H9 (cell line): ENCODE data around the gene PCARE. TPM values are rescaled to one million over a fixed set of nuclear protein-coding genes. Genes with fewer than 3 reads are reported as not detected.

Source experiments
- DNase-seq: peaks from one replicate; pipeline ENCODE4 v3.0.0-alpha.2; 2017
- H2AFZ ChIP-seq: one replicate; pipeline ENCODE4 v1.6.1; 2013; ENCODE audit warnings: mild to moderate bottlenecking, low read length, control low read depth, moderate library complexity
- H2AK5ac ChIP-seq: 2 replicates; pipeline ENCODE4 v1.6.1; 2013; ENCODE audit warnings: low read length, control low read depth, mixed read lengths; ENCODE audit not compliant: insufficient read length
- H2BK120ac ChIP-seq: one replicate; pipeline ENCODE4 v1.6.1; 2013; ENCODE audit warnings: low read depth, mild to moderate bottlenecking, low read length, control low read depth, inconsistent platforms; ENCODE audit not compliant: poor library complexity, severe bottlenecking
- H2BK12ac ChIP-seq: 2 replicates; pipeline ENCODE4 v1.6.1; 2013; ENCODE audit warnings: low read length, control low read depth, mixed read lengths, low read depth; ENCODE audit not compliant: insufficient read length
- H2BK15ac ChIP-seq: 2 replicates; pipeline ENCODE4 v1.6.1; 2013; ENCODE audit warnings: low read depth, low read length, control low read depth
- H2BK20ac ChIP-seq: one replicate; pipeline ENCODE4 v1.6.1; 2013; ENCODE audit warnings: low read depth, mild to moderate bottlenecking, low read length, control low read depth, inconsistent platforms; ENCODE audit not compliant: poor library complexity, severe bottlenecking
- H2BK5ac ChIP-seq: 2 replicates; pipeline ENCODE4 v1.6.1; 2013; ENCODE audit warnings: low read length, control low read depth, mixed read lengths; ENCODE audit not compliant: insufficient read length
- H3K14ac ChIP-seq: 2 replicates; pipeline ENCODE4 v1.6.1; 2013; ENCODE audit warnings: low read length, control low read depth; ENCODE audit not compliant: insufficient read depth
- H3K18ac ChIP-seq: 2 replicates; pipeline ENCODE4 v1.6.1; 2013; ENCODE audit warnings: low read depth, mild to moderate bottlenecking, mixed read lengths, low read length, control low read depth; ENCODE audit not compliant: insufficient read length
- H3K23ac ChIP-seq: 2 replicates; pipeline ENCODE4 v1.6.1; 2013; ENCODE audit warnings: low read length, control low read depth, mixed read lengths, low read depth; ENCODE audit not compliant: insufficient read length
- H3K23me2 ChIP-seq: 2 replicates; pipeline ENCODE4 v1.6.1; 2013; ENCODE audit warnings: low read depth, mild to moderate bottlenecking, mixed read lengths, low read length, control low read depth; ENCODE audit not compliant: insufficient read length, poor library complexity, severe bottlenecking
- H3K27ac ChIP-seq: 2 replicates; pipeline ENCODE4 v1.5.1; 2013; ENCODE audit warnings: low read length, control low read depth, mixed read lengths, low read depth; ENCODE audit not compliant: insufficient read length
- H3K27me3 ChIP-seq: 2 replicates; pipeline ENCODE4 v1.6.1; 2013; ENCODE audit warnings: low read length, control low read depth, inconsistent platforms; ENCODE audit not compliant: insufficient read depth
- H3K4ac ChIP-seq: 2 replicates; pipeline ENCODE4 v1.6.1; 2013; ENCODE audit warnings: low read depth, mild to moderate bottlenecking, control low read depth, inconsistent platforms, low read length, moderate library complexity
- H3K4me1 ChIP-seq: 2 replicates; pipeline ENCODE4 v1.6.1; 2013; ENCODE audit warnings: low read length, control low read depth, inconsistent platforms; ENCODE audit not compliant: insufficient read depth
- H3K4me2 ChIP-seq: 2 replicates; pipeline ENCODE4 v1.6.1; 2013; ENCODE audit warnings: low read length, control low read depth, mixed read lengths; ENCODE audit not compliant: insufficient read length, insufficient read depth
- H3K56ac ChIP-seq: 2 replicates; pipeline ENCODE4 v1.6.1; 2013; ENCODE audit warnings: low read depth, mild to moderate bottlenecking, mixed read lengths, low read length, control low read depth; ENCODE audit not compliant: insufficient read length
- H3K79me1 ChIP-seq: 2 replicates; pipeline ENCODE4 v1.6.1; 2013; ENCODE audit warnings: low read depth, mild to moderate bottlenecking, moderate library complexity, low read length, control low read depth, inconsistent platforms; ENCODE audit not compliant: insufficient read depth, poor library complexity, severe bottlenecking
- H3K79me2 ChIP-seq: 2 replicates; pipeline ENCODE4 v1.6.1; 2013; ENCODE audit warnings: low read length, control low read depth, inconsistent platforms; ENCODE audit not compliant: insufficient read depth
- H3K9ac ChIP-seq: 2 replicates; pipeline ENCODE4 v1.6.1; 2013; ENCODE audit warnings: low read length, control low read depth, mixed read lengths; ENCODE audit not compliant: insufficient read length; ENCODE audit errors: extremely low read depth
- H3K9me3 ChIP-seq: one replicate; pipeline ENCODE4 v1.6.1; 2013; ENCODE audit warnings: low read depth, low read length, inconsistent platforms; ENCODE audit not compliant: control insufficient read depth
- H3T11ph ChIP-seq: one replicate; pipeline ENCODE4 v1.6.1; 2013; ENCODE audit warnings: mild to moderate bottlenecking, low read length, control low read depth, inconsistent platforms
- H4K20me1 ChIP-seq: one replicate; pipeline ENCODE4 v1.6.1; 2013; ENCODE audit not compliant: control insufficient read depth, insufficient read length, insufficient read depth
- H4K5ac ChIP-seq: 2 replicates; pipeline ENCODE4 v1.6.1; 2013; ENCODE audit warnings: low read depth, mild to moderate bottlenecking, mixed read lengths, low read length, control low read depth; ENCODE audit not compliant: insufficient read length
- H4K8ac ChIP-seq: replicated peaks from 2 replicates; pipeline ENCODE4 v1.6.1; 2013; ENCODE audit warnings: low read length, control low read depth, mixed read lengths, low read depth; ENCODE audit not compliant: insufficient read length
- H4K91ac ChIP-seq: 2 replicates; pipeline ENCODE4 v1.6.1; 2013; ENCODE audit warnings: low read depth, mild to moderate bottlenecking, moderate library complexity, mixed read lengths, low read length, control low read depth; ENCODE audit not compliant: insufficient read length
- H3K27ac Mint-ChIP-seq, 3 experiments: 2 replicates in 2 of 3; 3 replicates in 1 of 3; pipeline ENCODE4 v1.8.0; 2020 to 2021; ENCODE audit warnings: mixed read lengths in 3 of 3, mild to moderate bottlenecking in 1 of 3, moderate library complexity in 1 of 3
- H3K27me3 Mint-ChIP-seq: 2 replicates; pipeline ENCODE4 v1.8.0; 2021; ENCODE audit warnings: low read depth, mild to moderate bottlenecking, moderate library complexity, mixed read lengths
- H3K36me3 Mint-ChIP-seq, 3 experiments: 2 replicates in 2 of 3; 3 replicates in 1 of 3; pipeline ENCODE4 v1.8.0; 2020 to 2021; ENCODE audit warnings: low read depth in 3 of 3, mixed read lengths in 3 of 3; ENCODE audit not compliant: insufficient read depth in 1 of 3
- H3K4me1 Mint-ChIP-seq, 2 experiments: 2 replicates each; pipeline ENCODE4 v1.8.0; 2020; ENCODE audit warnings: mixed read lengths in 2 of 2
- H3K4me3 Mint-ChIP-seq, 2 experiments: 2 replicates in 1 of 2; 3 replicates in 1 of 2; pipeline ENCODE4 v1.8.0; 2020 to 2021; ENCODE audit warnings: mild to moderate bottlenecking in 2 of 2, mixed read lengths in 2 of 2, moderate library complexity in 1 of 2
- H3K9me3 Mint-ChIP-seq, 2 experiments: 2 replicates in 1 of 2; 3 replicates in 1 of 2; pipeline ENCODE4 v1.8.0; 2020; ENCODE audit warnings: mild to moderate bottlenecking in 2 of 2, mixed read lengths in 2 of 2, moderate library complexity in 1 of 2
- WGBS: extraction: QIAGEN DNeasy Blood & Tissue Kit; methylation state at CpG from one replicate; pipeline ENCODE4 v1.1.7; 2013; ENCODE audit warnings: missing lambda C conversion rate, low lambda C conversion rate, mixed read lengths; ENCODE audit not compliant: insufficient read length; ENCODE audit errors: extremely low coverage; 5-methylcytosine and 5-hydroxymethylcytosine counted together
- total RNA-seq: library from RNA; stranded (reverse); gene quantifications from 2 replicates; pipeline ENCODE4 v1.2.1, GENCODE V29; 2021
- TF ChIP-seq, protein P1 (sequence below): fragments of 200-600 bp; sonication (generic); conservative IDR thresholded peaks from 3 replicates; pipeline ENCODE4 v1.8.0; 2021; ENCODE audit warnings: antibody characterized with exemption, mild to moderate bottlenecking

Gene PCARE
- total RNA-seq, 1 experiment from 2014 or later, result not detected

- Histone ChIP-seq H2AK5ac (no peak overlapping the region), H3K9me3 (no peaks in the 10 kb centered on the region), H3K27ac (no peak overlapping the region), H3K4ac (no peak overlapping the region), H3K14ac (no peak overlapping the region), H3K18ac (no peak overlapping the region), H4K5ac (no peak overlapping the region), H3K4me2 (no peak overlapping the region), H3K23me2 (peaks cover 4% of the 10 kb centered on the region), H4K8ac (no peak overlapping the region), H2AFZ (no peak overlapping the region), H3K79me1 (no peaks in the 10 kb centered on the region), H2BK120ac (no peak overlapping the region), H3K56ac (no peak overlapping the region), H3K4me1 (no peaks in the 10 kb centered on the region), H2BK15ac (no peak overlapping the region), H4K20me1 (no peaks in the 10 kb centered on the region), H2BK12ac (no peak overlapping the region), H2BK20ac (no peak overlapping the region), H3K27me3 (peaks cover 31% of the 10 kb centered on the region; the same call in 1 of the 2 replicates), H3K9ac (no peak overlapping the region), H3K23ac (no peak overlapping the region), H3K79me2 (no peaks in the 10 kb centered on the region), H4K91ac (no peak overlapping the region), H3T11ph (no peak overlapping the region), H2BK5ac (no peak overlapping the region)
- H3K9me3 Mint-ChIP-seq, result no peaks in the 10 kb centered on the region; a peak in 1 of 5 replicates
- no CpG with 5 or more reads among the region's 5 CpGs for WGBS
- H3K4me3 Mint-ChIP-seq, result no peak overlapping the region
- H3K27me3 Mint-ChIP-seq, result peaks cover 73% of the 10 kb centered on the region
- DNase-seq, result no peak
- TF ChIP-seq, protein P1, sequence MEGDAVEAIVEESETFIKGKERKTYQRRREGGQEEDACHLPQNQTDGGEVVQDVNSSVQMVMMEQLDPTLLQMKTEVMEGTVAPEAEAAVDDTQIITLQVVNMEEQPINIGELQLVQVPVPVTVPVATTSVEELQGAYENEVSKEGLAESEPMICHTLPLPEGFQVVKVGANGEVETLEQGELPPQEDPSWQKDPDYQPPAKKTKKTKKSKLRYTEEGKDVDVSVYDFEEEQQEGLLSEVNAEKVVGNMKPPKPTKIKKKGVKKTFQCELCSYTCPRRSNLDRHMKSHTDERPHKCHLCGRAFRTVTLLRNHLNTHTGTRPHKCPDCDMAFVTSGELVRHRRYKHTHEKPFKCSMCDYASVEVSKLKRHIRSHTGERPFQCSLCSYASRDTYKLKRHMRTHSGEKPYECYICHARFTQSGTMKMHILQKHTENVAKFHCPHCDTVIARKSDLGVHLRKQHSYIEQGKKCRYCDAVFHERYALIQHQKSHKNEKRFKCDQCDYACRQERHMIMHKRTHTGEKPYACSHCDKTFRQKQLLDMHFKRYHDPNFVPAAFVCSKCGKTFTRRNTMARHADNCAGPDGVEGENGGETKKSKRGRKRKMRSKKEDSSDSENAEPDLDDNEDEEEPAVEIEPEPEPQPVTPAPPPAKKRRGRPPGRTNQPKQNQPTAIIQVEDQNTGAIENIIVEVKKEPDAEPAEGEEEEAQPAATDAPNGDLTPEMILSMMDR, result no peak
- no peak overlapping the region for H3K27ac Mint-ChIP-seq
- no peaks in the 10 kb centered on the region for H3K36me3 Mint-ChIP-seq
- H3K4me1 Mint-ChIP-seq, result peaks cover 3 to 9% of the 10 kb centered on the region in 2 experiments
Measured at GRCh38 chr2:29113027-29113686, 38.8 kb upstream of the PCARE start.
